Keratinocyte (primary cell): ENCODE data around the gene PTCD2. TPM values are rescaled to one million over a fixed set of nuclear protein-coding genes. Genes with fewer than 3 reads are reported as not detected.
A peak's percentile ranks its signal among the peaks of the same experiment; 100 is the strongest.

Experiments
- DNase-seq: peaks from one replicate; pipeline ENCODE4 v3.0.0-alpha.2; 2011; ENCODE audit warnings: low read depth, missing footprints, low spot score
- FAIRE-seq: peaks from 2 replicates; lab custom pipeline; 2011; peaks lifted over from hg19 to GRCh38; lab: Jason Lieb, UNC
- H2AFZ ChIP-seq: 2 replicates; pipeline ENCODE4 v1.6.0; 2012; ENCODE audit warnings: low read length, control low read depth, inconsistent platforms; ENCODE audit not compliant: control insufficient read depth
- H3K27ac ChIP-seq: 2 replicates; pipeline ENCODE4 v1.5.1; 2011; ENCODE audit warnings: low read length; ENCODE audit not compliant: control insufficient read depth, insufficient read depth
- H3K27me3 ChIP-seq: 3 replicates; pipeline ENCODE4 v1.6.0; 2011; ENCODE audit warnings: low read length; ENCODE audit not compliant: control insufficient read depth, insufficient read depth; ENCODE audit errors: extremely low read depth
- H3K36me3 ChIP-seq, 2 experiments: 2 replicates in 1 of 2; 3 replicates in 1 of 2; pipeline ENCODE4 v1.5.1; 2011; ENCODE audit warnings: low read length in 2 of 2, mild to moderate bottlenecking in 1 of 2; ENCODE audit not compliant: control insufficient read depth in 2 of 2, insufficient read depth in 2 of 2; ENCODE audit errors: extremely low read depth in 1 of 2
- H3K4me1 ChIP-seq: 3 replicates; pipeline ENCODE4 v1.5.1; 2011; ENCODE audit warnings: low read length; ENCODE audit not compliant: control insufficient read depth, insufficient read depth; ENCODE audit errors: extremely low read depth
- H3K4me2 ChIP-seq: 3 replicates; pipeline ENCODE4 v1.6.0; 2011; ENCODE audit warnings: low read depth, low read length; ENCODE audit not compliant: control insufficient read depth, insufficient read depth; ENCODE audit errors: extremely low read depth
- H3K4me3 ChIP-seq, 3 experiments: fragments of 200-600 bp in 1 of 3; sonication (generic) in 1 of 3; 2 replicates in 2 of 3; 3 replicates in 1 of 3; pipeline ENCODE4 v1.5.1; 2011 to 2016; ENCODE audit warnings: low read length in 3 of 3, mild to moderate bottlenecking in 3 of 3, control low read depth in 2 of 3, inconsistent platforms in 1 of 3, low read depth in 1 of 3, mixed read lengths in 1 of 3, mixed run types in 1 of 3, moderate library complexity in 1 of 3; ENCODE audit not compliant: control insufficient read depth in 2 of 3, insufficient read depth in 2 of 3; ENCODE audit errors: extremely low read depth in 1 of 3
- H3K79me2 ChIP-seq: 2 replicates; pipeline ENCODE4 v1.6.0; 2012; ENCODE audit warnings: low read length; ENCODE audit not compliant: control insufficient read depth, insufficient read depth
- H3K9ac ChIP-seq: 3 replicates; pipeline ENCODE4 v1.6.0; 2011; ENCODE audit warnings: low read length; ENCODE audit not compliant: control insufficient read depth, insufficient read depth; ENCODE audit errors: extremely low read depth
- H3K9me1 ChIP-seq: 3 replicates; pipeline ENCODE4 v1.6.0; 2011; ENCODE audit warnings: low read length; ENCODE audit not compliant: control insufficient read depth, insufficient read depth; ENCODE audit errors: extremely low read depth
- H3K9me3 ChIP-seq: 2 replicates; pipeline ENCODE4 v1.5.1; 2012; ENCODE audit warnings: low read depth, low read length; ENCODE audit not compliant: control insufficient read depth
- H4K20me1 ChIP-seq: 3 replicates; pipeline ENCODE4 v1.6.0; 2011; ENCODE audit warnings: low read length; ENCODE audit not compliant: control insufficient read depth, insufficient read depth; ENCODE audit errors: extremely low read depth
- CTCF ChIP-seq, 3 experiments: IDR thresholded peaks in 1 of 3; conservative IDR thresholded peaks in 1 of 3; optimal IDR thresholded peaks in 1 of 3; 2 replicates in 2 of 3; 3 replicates in 1 of 3; pipeline versions ENCODE3 to v1.5.1; 2011; ENCODE audit warnings: low read length in 3 of 3, mild to moderate bottlenecking in 3 of 3, moderate library complexity in 2 of 3, control low read depth in 1 of 3, inconsistent platforms in 1 of 3; ENCODE audit not compliant: insufficient read depth in 2 of 3; ENCODE audit errors: extremely low read depth in 1 of 3
- EZH2 ChIP-seq: IDR thresholded peaks from one replicate; pipeline ENCODE4 v1.6.1; 2012; ENCODE audit warnings: inconsistent platforms, mild to moderate bottlenecking, low read length, moderate library complexity
- dilution Hi-C: fragments of 300-500 bp; cut with MboI; formaldehyde crosslinking; loops from one replicate; pipeline ENCODE4 v1.7.0; 2020; ENCODE audit warnings: low sequenced_read_pairs; ENCODE audit not compliant: extremely low pct_ligation_motif_present
- polyA plus RNA-seq, 5 experiments: library from polyadenylated mRNA; depleted of rRNA in 3 of 5; stranded (reverse) in 3 of 5; stranded (forward) in 1 of 5; unstranded in 1 of 5; fragments of >200 nt; gene quantifications; 1 replicate in 1 of 5; 2 replicates in 3 of 5; 3 replicates in 1 of 5; pipeline versions ENCODE4 v1.2.1 to v1.2.3, GENCODE V29; 2011 to 2012; ENCODE audit warnings: missing spikeins in 2 of 5, low read depth in 1 of 5, low replicate concordance in 1 of 5

Gene PTCD2
- polyA plus RNA-seq, 1 donor (not counting 4 experiments of a cell fraction or from before 2014, with no cell fraction given): 13.1 TPM

GRCh38 chr5:72307573-72307967 is 12.6 kb upstream of the PTCD2 start:
- no peaks in the 10 kb centered on the region for H3K27me3 ChIP-seq
- H2AFZ ChIP-seq: peak overlapping the region; percentile 95
- H3K27ac ChIP-seq: peak overlapping the region; percentile 95
- peak overlapping the region; percentile 93 for H3K4me2 ChIP-seq
- DNase-seq (no peak), FAIRE-seq (no peak)
- H3K4me3 ChIP-seq: peak overlapping the region; percentile 82 to 92 (median 87)
- no peaks in the 10 kb centered on the region for H3K9me3 ChIP-seq
- TF ChIP-seq EZH2 (no peak), CTCF (optimal IDR thresholded peaks at IDR 0.05 in 1 of 3, IDR thresholded peaks at IDR 0.05 in 1 of 3, conservative IDR thresholded peaks at IDR 0.05 in 1 of 3; ENCODE audit: extremely low read depth in 1 of 3, insufficient read depth in 2 of 3, low read length in 3 of 3) (no peak)
- H3K79me2 ChIP-seq: peaks cover 51% of the 10 kb centered on the region
- peaks cover under 1 to 20% of the 10 kb centered on the region in 2 experiments for H3K36me3 ChIP-seq
- no peaks in the 10 kb centered on the region for H4K20me1 ChIP-seq
- H3K9ac ChIP-seq: peak overlapping the region; percentile 97
- no peaks in the 10 kb centered on the region for H3K9me1 ChIP-seq
- peaks cover 12% of the 10 kb centered on the region for H3K4me1 ChIP-seq
- dilution Hi-C loops: no loop called here

- H3K4me2 ChIP-seq: peak overlapping the region; percentile 93
- H3K9me3 ChIP-seq: no peaks in the 10 kb centered on the region
- FAIRE-seq: peak; percentile 71
- peak; percentile 80 for DNase-seq
- no peaks in the 10 kb centered on the region for H4K20me1 ChIP-seq
- H3K4me3 ChIP-seq: peak overlapping the region; percentile 82 to 92 (median 87)
- peak overlapping the region; percentile 97 for H3K9ac ChIP-seq
- no peaks in the 10 kb centered on the region for H3K27me3 ChIP-seq
- H2AFZ ChIP-seq: peak overlapping the region; percentile 95
- TF ChIP-seq CTCF (optimal IDR thresholded peaks at IDR 0.05 in 1 of 3, IDR thresholded peaks at IDR 0.05 in 1 of 3, conservative IDR thresholded peaks at IDR 0.05 in 1 of 3; ENCODE audit: extremely low read depth in 1 of 3, insufficient read depth in 2 of 3, low read length in 3 of 3): peak; percentile 68 to 88 (median 78)
- TF ChIP-seq EZH2: no peak
- H3K27ac ChIP-seq: peak overlapping the region; percentile 95
- dilution Hi-C loops: no loop called here
- H3K9me1 ChIP-seq: no peaks in the 10 kb centered on the region
- peaks cover 11% of the 10 kb centered on the region for H3K4me1 ChIP-seq
- H3K79me2 ChIP-seq: peaks cover 47% of the 10 kb centered on the region
- H3K36me3 ChIP-seq: peaks cover 0 to 23% of the 10 kb centered on the region in 2 experiments
These were observed 12.0 kb upstream of the PTCD2 start for GRCh38 chr5:72307968-72308852.
